Central memory CD8-positive, alpha-beta T cell (primary cell): ENCODE results near the gene HOXB7.

Experiments used
- ATAC-seq: fragments of 150-1000 bp; cut with Tn5 transposase; replicated peaks from 2 replicates; pipeline ENCODE4 v1.10.0; 2022; ENCODE audit warnings: mild to moderate bottlenecking, moderate FRiP score, moderate number of reproducible peaks; ENCODE audit not compliant: poor library complexity, severe bottlenecking; ENCODE audit errors: extremely low read depth
- DNase-seq, 2 donors: peaks; one replicate each; pipeline ENCODE4 v3.0.0; 2021; ENCODE audit warnings: low spot score in 2 of 2
- H3K27ac Mint-ChIP-seq: one replicate; pipeline ENCODE4 v1.8.0; 2022; ENCODE audit warnings: low read depth, mild to moderate bottlenecking, moderate library complexity, mixed read lengths
- H3K27me3 Mint-ChIP-seq: one replicate; pipeline ENCODE4 v1.8.0; 2022; ENCODE audit warnings: mixed read lengths
- H3K36me3 Mint-ChIP-seq: one replicate; pipeline ENCODE4 v1.8.0; 2022; ENCODE audit warnings: mild to moderate bottlenecking, moderate library complexity, mixed read lengths; ENCODE audit not compliant: insufficient read depth
- H3K4me1 Mint-ChIP-seq: one replicate; pipeline ENCODE4 v1.8.0; 2022; ENCODE audit warnings: mixed read lengths
- H3K4me3 Mint-ChIP-seq: one replicate; pipeline ENCODE4 v1.8.0; 2022; ENCODE audit warnings: mild to moderate bottlenecking, moderate library complexity, mixed read lengths
- H3K9me3 Mint-ChIP-seq: one replicate; pipeline ENCODE4 v1.8.0; 2022; ENCODE audit warnings: mixed read lengths

The HOXB7 gene

DNA sequence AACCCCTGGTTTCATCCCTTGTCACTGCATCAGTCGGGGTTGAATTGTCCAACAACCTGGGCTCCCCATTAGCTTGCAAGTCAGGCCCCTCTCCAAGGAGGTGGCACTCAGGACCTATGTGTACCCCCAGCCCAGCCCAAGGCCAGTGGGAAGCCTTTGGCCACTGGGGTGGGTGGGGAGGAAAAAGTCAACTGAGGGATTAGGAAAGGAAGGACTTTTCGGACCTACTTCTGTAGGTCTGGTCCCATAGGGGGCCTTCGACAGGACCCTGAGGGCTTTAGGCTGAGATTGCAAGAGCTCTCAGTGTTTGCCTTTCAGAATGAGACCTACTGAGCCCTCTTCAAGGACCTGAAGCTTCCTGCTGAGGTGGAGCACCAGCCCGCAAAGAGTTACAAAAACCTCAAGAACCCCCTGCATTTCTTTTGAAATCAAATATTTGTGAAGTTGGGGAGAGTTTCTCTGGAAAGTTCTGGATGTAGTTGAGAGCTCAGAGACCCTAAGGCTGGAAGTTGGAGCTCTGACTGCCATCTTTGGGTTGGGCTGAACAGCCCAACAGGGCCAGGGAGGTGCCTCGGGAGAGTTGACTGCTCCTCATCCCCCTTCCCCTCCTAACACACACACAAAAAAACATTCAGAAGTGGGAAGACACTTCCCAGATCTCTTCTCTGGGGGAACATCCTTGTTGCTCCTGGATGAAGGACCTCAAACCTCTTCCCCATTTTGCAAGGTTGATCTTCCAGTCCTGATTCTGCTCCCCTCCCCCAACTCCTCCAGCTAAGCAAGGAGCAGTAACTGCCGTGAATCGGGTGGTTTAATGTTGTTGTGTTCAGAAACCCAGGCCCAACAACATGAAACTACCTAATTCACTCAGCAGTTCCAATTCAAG is 21.1 kb upstream of the HOXB7 start:
- H3K4me1 Mint-ChIP-seq = peaks cover 6% of the 10 kb centered on the region
- peaks cover 91% of the 10 kb centered on the region for H3K27me3 Mint-ChIP-seq
- no peaks in the 10 kb centered on the region for H3K9me3 Mint-ChIP-seq
- ATAC-seq = no peak
- H3K4me3 Mint-ChIP-seq = no peak overlapping the region
- peaks cover 4% of the 10 kb centered on the region for H3K36me3 Mint-ChIP-seq
- no peak for DNase-seq
- no peak overlapping the region for H3K27ac Mint-ChIP-seq

DNA sequence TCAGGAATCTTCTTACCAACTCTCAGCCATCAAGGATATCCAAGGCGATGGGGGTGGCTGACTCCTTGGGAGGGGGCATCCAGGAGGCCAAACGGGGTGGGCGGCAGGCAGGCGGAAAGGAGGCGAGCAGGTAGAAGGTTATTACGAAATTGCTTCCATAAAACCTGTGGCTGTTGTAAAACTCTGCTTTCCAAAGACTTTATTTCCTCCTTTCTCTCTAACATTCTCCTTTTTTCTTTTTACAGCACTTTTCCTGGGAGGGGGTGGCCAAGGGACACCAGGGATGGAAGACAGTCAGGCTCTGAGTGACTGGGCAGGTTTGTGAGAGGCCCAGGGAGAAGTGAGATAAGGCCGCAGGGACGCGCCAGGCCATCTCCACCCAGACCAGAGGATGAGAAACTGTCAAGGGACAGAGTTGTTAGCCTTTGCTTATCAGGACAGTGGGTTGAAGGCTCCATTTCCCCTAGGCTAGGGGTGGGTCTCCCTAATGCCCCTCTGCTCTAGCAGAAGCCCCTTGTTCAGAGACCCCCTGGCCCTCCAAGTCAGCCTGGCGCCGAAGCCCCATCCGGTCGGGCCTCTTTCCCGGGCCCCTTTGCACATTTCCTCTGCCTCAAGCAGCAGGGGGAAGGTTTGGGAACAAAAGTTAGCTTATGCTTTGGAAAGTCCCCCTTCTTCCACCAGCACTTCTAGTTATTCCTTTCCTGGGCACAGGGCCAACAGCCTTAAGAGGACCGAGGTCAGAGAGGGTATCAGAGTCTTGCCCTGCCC is 20.3 kb upstream of the HOXB7 start:
- no peak overlapping the region for H3K4me3 Mint-ChIP-seq
- peaks cover 10% of the 10 kb centered on the region for H3K4me1 Mint-ChIP-seq
- no peak overlapping the region for H3K27ac Mint-ChIP-seq
- DNase-seq = no peak
- peaks cover 91% of the 10 kb centered on the region for H3K27me3 Mint-ChIP-seq
- peaks cover 3% of the 10 kb centered on the region for H3K36me3 Mint-ChIP-seq
- ATAC-seq = no peak
- H3K9me3 Mint-ChIP-seq = no peaks in the 10 kb centered on the region

- Mint-ChIP-seq H3K36me3 (peaks cover 2% of the 10 kb centered on the region), H3K4me1 (peaks cover 16% of the 10 kb centered on the region), H3K27ac (no peak overlapping the region), H3K27me3 (peaks cover 91% of the 10 kb centered on the region), H3K9me3 (no peaks in the 10 kb centered on the region), H3K4me3 (no peak overlapping the region)
- DNase-seq (no peak), ATAC-seq (no peak)
These were observed 19.4 kb upstream of the HOXB7 start for GRCh38 chr17:48630009-48630924.

DNA sequence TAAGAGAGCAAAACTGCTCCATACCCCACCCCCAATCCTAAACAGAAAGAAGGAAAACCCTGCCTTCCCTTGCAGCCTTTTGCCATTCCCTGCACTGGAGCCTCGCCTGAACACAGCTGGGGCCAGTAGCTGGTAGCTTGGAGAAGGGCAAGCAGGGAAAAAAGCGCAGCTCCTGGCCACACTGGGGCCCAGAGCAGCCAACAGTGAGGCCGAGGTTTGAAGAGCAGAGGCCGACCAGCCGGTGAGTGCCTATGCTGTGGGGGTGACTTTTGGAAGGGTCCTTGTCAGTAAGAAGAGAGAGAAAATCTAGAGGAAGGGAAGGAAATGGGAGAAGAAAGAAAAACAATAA is 18.6 kb upstream of the HOXB7 start:
- Mint-ChIP-seq H3K36me3 (peaks cover 2% of the 10 kb centered on the region), H3K27me3 (peaks cover 87% of the 10 kb centered on the region), H3K4me3 (no peak overlapping the region), H3K4me1 (peaks cover 16% of the 10 kb centered on the region), H3K9me3 (no peaks in the 10 kb centered on the region), H3K27ac (no peak overlapping the region)
- DNase-seq = no peak
- ATAC-seq = no peak

GRCh38 chr17:48628649-48629410 is 18.0 kb upstream of the HOXB7 start:
- no peak for ATAC-seq
- Mint-ChIP-seq H3K27me3 (peaks cover 92% of the 10 kb centered on the region), H3K36me3 (peaks cover 2% of the 10 kb centered on the region), H3K27ac (no peak overlapping the region), H3K4me1 (peaks cover 16% of the 10 kb centered on the region), H3K4me3 (no peak overlapping the region), H3K9me3 (no peaks in the 10 kb centered on the region)
- no peak for DNase-seq

DNA sequence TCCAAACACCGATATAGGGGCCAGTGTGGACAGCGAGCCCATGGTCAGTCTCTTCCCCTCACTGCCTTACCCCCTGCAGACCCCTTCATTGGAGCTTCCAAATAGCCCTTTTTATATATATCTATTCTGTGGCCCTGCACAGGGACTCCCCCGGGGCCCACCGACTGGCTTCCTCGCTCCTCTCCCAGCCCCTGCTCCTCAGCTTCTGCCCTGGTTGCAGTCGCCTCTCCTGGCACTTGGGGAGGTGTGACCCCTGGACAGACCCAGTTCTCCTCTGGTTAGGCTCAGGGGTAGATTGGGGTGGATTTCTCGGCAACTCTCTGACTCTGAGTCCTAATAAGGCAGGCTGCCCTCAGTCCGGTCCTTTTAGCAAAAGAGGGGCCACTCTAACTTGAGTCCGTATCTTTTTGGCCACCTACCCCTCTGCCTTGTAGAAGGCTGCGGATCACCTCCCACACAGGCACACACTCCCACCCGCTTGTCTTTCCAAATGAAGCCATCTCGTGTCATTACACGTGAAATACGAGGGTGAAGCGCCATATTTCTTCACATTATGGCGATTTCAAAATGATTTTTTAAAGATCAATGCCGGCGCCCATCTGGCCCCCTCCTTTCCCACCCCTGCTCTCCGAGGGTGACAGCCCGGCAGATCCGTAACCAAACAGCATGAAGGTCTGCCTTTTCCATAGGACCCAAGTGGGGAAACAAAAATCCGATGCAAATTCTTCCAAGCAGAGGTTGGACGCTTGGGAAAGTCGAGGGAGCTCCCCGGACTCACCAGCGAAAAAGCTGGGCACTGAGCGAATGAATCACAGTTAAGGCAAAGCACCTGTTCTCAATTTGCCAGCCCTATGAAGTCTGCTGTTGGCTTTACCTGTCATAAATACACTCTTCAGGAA is 17.1 kb upstream of the HOXB7 start:
- Mint-ChIP-seq H3K36me3 (peaks cover 2% of the 10 kb centered on the region), H3K27me3 (peaks cover 96% of the 10 kb centered on the region), H3K4me3 (peak overlapping the region; percentile 14), H3K9me3 (no peaks in the 10 kb centered on the region), H3K4me1 (peaks cover 16% of the 10 kb centered on the region), H3K27ac (no peak overlapping the region)
- ATAC-seq (no peak), DNase-seq (no peak)

GRCh38 chr17:48627118-48627597 is 16.3 kb upstream of the HOXB7 start:
- peaks cover 2% of the 10 kb centered on the region for H3K36me3 Mint-ChIP-seq
- no peak overlapping the region for H3K27ac Mint-ChIP-seq
- peaks cover 96% of the 10 kb centered on the region for H3K27me3 Mint-ChIP-seq
- ATAC-seq = no peak
- H3K4me1 Mint-ChIP-seq = peaks cover 16% of the 10 kb centered on the region
- DNase-seq = no peak
- peak overlapping the region; percentile 82 for H3K4me3 Mint-ChIP-seq
- H3K9me3 Mint-ChIP-seq = no peaks in the 10 kb centered on the region

- ATAC-seq (peak; percentile 64), DNase-seq (peak in 1 of 2 donors; percentile 25)
These were observed 15.7 kb upstream of the HOXB7 start, which contains the start of gene HOXB9 for GRCh38 chr17:48626245-48627117. HOXB9 (minus strand) TSS chr17:48626358; CDS start chr17:48626269, 89 bp downstream.

DNA sequence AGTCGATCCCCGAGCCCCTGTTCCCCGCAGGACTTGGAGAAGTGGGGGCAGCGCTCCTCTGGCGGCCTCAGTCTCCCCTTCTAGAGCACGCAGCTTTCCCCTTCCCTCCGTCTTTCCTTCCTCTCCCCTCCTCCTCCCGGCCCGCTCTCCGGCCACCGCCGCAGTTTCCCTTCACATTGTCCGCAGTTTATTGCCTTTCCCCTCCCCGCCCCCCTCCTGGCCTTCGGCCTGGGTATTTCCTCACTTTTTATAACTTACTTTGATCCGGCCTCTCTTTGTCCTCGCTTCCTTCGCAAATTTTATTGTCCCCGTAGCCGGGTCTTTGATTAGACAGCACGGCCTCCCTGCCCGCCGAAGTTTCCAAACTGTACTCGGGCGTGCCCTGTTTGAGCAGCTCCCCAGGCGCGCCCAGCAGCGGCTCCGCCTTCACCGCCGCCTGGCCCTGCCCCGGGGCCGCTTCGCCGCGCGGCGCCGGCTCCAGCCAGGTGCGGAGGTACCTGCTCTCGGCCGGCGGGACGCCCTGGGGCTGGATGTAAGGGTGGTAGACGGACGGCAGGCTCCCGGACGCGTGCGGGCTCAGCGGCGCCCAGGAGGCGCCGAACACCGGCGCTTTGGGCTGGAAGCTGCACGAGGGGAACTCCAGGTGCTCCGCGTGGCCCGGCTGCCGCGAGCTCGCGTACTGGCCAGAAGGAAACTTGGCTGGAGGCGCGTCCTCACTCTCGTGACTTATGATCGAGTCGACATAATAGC is 14.9 kb upstream of the HOXB7 start:
- ATAC-seq = peak; percentile 61
- H3K27me3 Mint-ChIP-seq = peaks cover 96% of the 10 kb centered on the region
- H3K36me3 Mint-ChIP-seq = peaks cover 2% of the 10 kb centered on the region
- DNase-seq = no peak
- H3K27ac Mint-ChIP-seq = no peak overlapping the region
- peaks cover 16% of the 10 kb centered on the region for H3K4me1 Mint-ChIP-seq
- H3K9me3 Mint-ChIP-seq = no peaks in the 10 kb centered on the region
- peak overlapping the region; percentile 82 for H3K4me3 Mint-ChIP-seq

More at GRCh38 chr17:48626245-48627117, 15.7 kb upstream of the HOXB7 start, which contains the start of gene HOXB9:
- Mint-ChIP-seq H3K9me3 (no peaks in the 10 kb centered on the region), H3K27me3 (peaks cover 96% of the 10 kb centered on the region), H3K36me3 (peaks cover 2% of the 10 kb centered on the region), H3K4me3 (peak within 1 kb of the TSS; percentile 82), H3K27ac (no peak within 1 kb of the TSS), H3K4me1 (peaks cover 16% of the 10 kb centered on the region)
